H9 (cell line): Measurements from ENCODE around the gene SPATA3. TPM values are rescaled to one million over a fixed set of nuclear protein-coding genes. Genes with fewer than 3 reads are reported as not detected.

Source experiments
- DNase-seq: peaks from one replicate; pipeline ENCODE4 v3.0.0-alpha.2; 2017
- H2AFZ ChIP-seq: one replicate; pipeline ENCODE4 v1.6.1; 2013; ENCODE audit warnings: mild to moderate bottlenecking, low read length, control low read depth, moderate library complexity
- H2AK5ac ChIP-seq: 2 replicates; pipeline ENCODE4 v1.6.1; 2013; ENCODE audit warnings: low read length, control low read depth, mixed read lengths; ENCODE audit not compliant: insufficient read length
- H2BK120ac ChIP-seq: one replicate; pipeline ENCODE4 v1.6.1; 2013; ENCODE audit warnings: low read depth, mild to moderate bottlenecking, low read length, control low read depth, inconsistent platforms; ENCODE audit not compliant: poor library complexity, severe bottlenecking
- H2BK12ac ChIP-seq: 2 replicates; pipeline ENCODE4 v1.6.1; 2013; ENCODE audit warnings: low read length, control low read depth, mixed read lengths, low read depth; ENCODE audit not compliant: insufficient read length
- H2BK15ac ChIP-seq: 2 replicates; pipeline ENCODE4 v1.6.1; 2013; ENCODE audit warnings: low read depth, low read length, control low read depth
- H2BK20ac ChIP-seq: one replicate; pipeline ENCODE4 v1.6.1; 2013; ENCODE audit warnings: low read depth, mild to moderate bottlenecking, low read length, control low read depth, inconsistent platforms; ENCODE audit not compliant: poor library complexity, severe bottlenecking
- H2BK5ac ChIP-seq: 2 replicates; pipeline ENCODE4 v1.6.1; 2013; ENCODE audit warnings: low read length, control low read depth, mixed read lengths; ENCODE audit not compliant: insufficient read length
- H3K14ac ChIP-seq: 2 replicates; pipeline ENCODE4 v1.6.1; 2013; ENCODE audit warnings: low read length, control low read depth; ENCODE audit not compliant: insufficient read depth
- H3K18ac ChIP-seq: 2 replicates; pipeline ENCODE4 v1.6.1; 2013; ENCODE audit warnings: low read depth, mild to moderate bottlenecking, mixed read lengths, low read length, control low read depth; ENCODE audit not compliant: insufficient read length
- H3K23ac ChIP-seq: 2 replicates; pipeline ENCODE4 v1.6.1; 2013; ENCODE audit warnings: low read length, control low read depth, mixed read lengths, low read depth; ENCODE audit not compliant: insufficient read length
- H3K23me2 ChIP-seq: 2 replicates; pipeline ENCODE4 v1.6.1; 2013; ENCODE audit warnings: low read depth, mild to moderate bottlenecking, mixed read lengths, low read length, control low read depth; ENCODE audit not compliant: insufficient read length, poor library complexity, severe bottlenecking
- H3K27ac ChIP-seq: 2 replicates; pipeline ENCODE4 v1.5.1; 2013; ENCODE audit warnings: low read length, control low read depth, mixed read lengths, low read depth; ENCODE audit not compliant: insufficient read length
- H3K27me3 ChIP-seq: 2 replicates; pipeline ENCODE4 v1.6.1; 2013; ENCODE audit warnings: low read length, control low read depth, inconsistent platforms; ENCODE audit not compliant: insufficient read depth
- H3K4ac ChIP-seq: 2 replicates; pipeline ENCODE4 v1.6.1; 2013; ENCODE audit warnings: low read depth, mild to moderate bottlenecking, control low read depth, inconsistent platforms, low read length, moderate library complexity
- H3K4me1 ChIP-seq: 2 replicates; pipeline ENCODE4 v1.6.1; 2013; ENCODE audit warnings: low read length, control low read depth, inconsistent platforms; ENCODE audit not compliant: insufficient read depth
- H3K4me2 ChIP-seq: 2 replicates; pipeline ENCODE4 v1.6.1; 2013; ENCODE audit warnings: low read length, control low read depth, mixed read lengths; ENCODE audit not compliant: insufficient read length, insufficient read depth
- H3K56ac ChIP-seq: 2 replicates; pipeline ENCODE4 v1.6.1; 2013; ENCODE audit warnings: low read depth, mild to moderate bottlenecking, mixed read lengths, low read length, control low read depth; ENCODE audit not compliant: insufficient read length
- H3K79me1 ChIP-seq: 2 replicates; pipeline ENCODE4 v1.6.1; 2013; ENCODE audit warnings: low read depth, mild to moderate bottlenecking, moderate library complexity, low read length, control low read depth, inconsistent platforms; ENCODE audit not compliant: insufficient read depth, poor library complexity, severe bottlenecking
- H3K79me2 ChIP-seq: 2 replicates; pipeline ENCODE4 v1.6.1; 2013; ENCODE audit warnings: low read length, control low read depth, inconsistent platforms; ENCODE audit not compliant: insufficient read depth
- H3K9ac ChIP-seq: 2 replicates; pipeline ENCODE4 v1.6.1; 2013; ENCODE audit warnings: low read length, control low read depth, mixed read lengths; ENCODE audit not compliant: insufficient read length; ENCODE audit errors: extremely low read depth
- H3K9me3 ChIP-seq: one replicate; pipeline ENCODE4 v1.6.1; 2013; ENCODE audit warnings: low read depth, low read length, inconsistent platforms; ENCODE audit not compliant: control insufficient read depth
- H3T11ph ChIP-seq: one replicate; pipeline ENCODE4 v1.6.1; 2013; ENCODE audit warnings: mild to moderate bottlenecking, low read length, control low read depth, inconsistent platforms
- H4K20me1 ChIP-seq: one replicate; pipeline ENCODE4 v1.6.1; 2013; ENCODE audit not compliant: control insufficient read depth, insufficient read length, insufficient read depth
- H4K5ac ChIP-seq: 2 replicates; pipeline ENCODE4 v1.6.1; 2013; ENCODE audit warnings: low read depth, mild to moderate bottlenecking, mixed read lengths, low read length, control low read depth; ENCODE audit not compliant: insufficient read length
- H4K8ac ChIP-seq: replicated peaks from 2 replicates; pipeline ENCODE4 v1.6.1; 2013; ENCODE audit warnings: low read length, control low read depth, mixed read lengths, low read depth; ENCODE audit not compliant: insufficient read length
- H4K91ac ChIP-seq: 2 replicates; pipeline ENCODE4 v1.6.1; 2013; ENCODE audit warnings: low read depth, mild to moderate bottlenecking, moderate library complexity, mixed read lengths, low read length, control low read depth; ENCODE audit not compliant: insufficient read length
- H3K27ac Mint-ChIP-seq, 3 experiments: 2 replicates in 2 of 3; 3 replicates in 1 of 3; pipeline ENCODE4 v1.8.0; 2020 to 2021; ENCODE audit warnings: mixed read lengths in 3 of 3, mild to moderate bottlenecking in 1 of 3, moderate library complexity in 1 of 3
- H3K27me3 Mint-ChIP-seq: 2 replicates; pipeline ENCODE4 v1.8.0; 2021; ENCODE audit warnings: low read depth, mild to moderate bottlenecking, moderate library complexity, mixed read lengths
- H3K36me3 Mint-ChIP-seq, 3 experiments: 2 replicates in 2 of 3; 3 replicates in 1 of 3; pipeline ENCODE4 v1.8.0; 2020 to 2021; ENCODE audit warnings: low read depth in 3 of 3, mixed read lengths in 3 of 3; ENCODE audit not compliant: insufficient read depth in 1 of 3
- H3K4me1 Mint-ChIP-seq, 2 experiments: 2 replicates each; pipeline ENCODE4 v1.8.0; 2020; ENCODE audit warnings: mixed read lengths in 2 of 2
- H3K4me3 Mint-ChIP-seq, 2 experiments: 2 replicates in 1 of 2; 3 replicates in 1 of 2; pipeline ENCODE4 v1.8.0; 2020 to 2021; ENCODE audit warnings: mild to moderate bottlenecking in 2 of 2, mixed read lengths in 2 of 2, moderate library complexity in 1 of 2
- H3K9me3 Mint-ChIP-seq, 2 experiments: 2 replicates in 1 of 2; 3 replicates in 1 of 2; pipeline ENCODE4 v1.8.0; 2020; ENCODE audit warnings: mild to moderate bottlenecking in 2 of 2, mixed read lengths in 2 of 2, moderate library complexity in 1 of 2
- WGBS: extraction: QIAGEN DNeasy Blood & Tissue Kit; methylation state at CpG from one replicate; pipeline ENCODE4 v1.1.7; 2013; ENCODE audit warnings: missing lambda C conversion rate, low lambda C conversion rate, mixed read lengths; ENCODE audit not compliant: insufficient read length; ENCODE audit errors: extremely low coverage; 5-methylcytosine and 5-hydroxymethylcytosine counted together
- total RNA-seq: library from RNA; stranded (reverse); gene quantifications from 2 replicates; pipeline ENCODE4 v1.2.1, GENCODE V29; 2021
- TF ChIP-seq, protein P1 (sequence below): fragments of 200-600 bp; sonication (generic); conservative IDR thresholded peaks from 3 replicates; pipeline ENCODE4 v1.8.0; 2021; ENCODE audit warnings: antibody characterized with exemption, mild to moderate bottlenecking

The SPATA3 gene
- total RNA-seq, 1 experiment from 2014 or later, result not detected

- Mint-ChIP-seq H3K27me3 (peaks cover 47% of the 10 kb centered on the region), H3K9me3 (no peaks in the 10 kb centered on the region), H3K36me3 (peaks cover 0 to 4% (median 0%) of the 10 kb centered on the region in 3 experiments; a peak in 1 of 7 replicates), H3K27ac (no peak overlapping the region), H3K4me1 (peaks cover 20 to 27% of the 10 kb centered on the region in 2 experiments), H3K4me3 (no peak overlapping the region)
- H3K4ac ChIP-seq, result no peak overlapping the region
- no peak overlapping the region for H3K27ac ChIP-seq
- no peak overlapping the region for H3T11ph ChIP-seq
- H3K79me1 ChIP-seq, result no peaks in the 10 kb centered on the region
- no peak overlapping the region for H2AK5ac ChIP-seq
- H4K20me1 ChIP-seq, result no peaks in the 10 kb centered on the region
- no CpG with 5 or more reads among the region's 3 CpGs for WGBS
- no peak overlapping the region for H2BK15ac ChIP-seq
- H2BK12ac ChIP-seq, result no peak overlapping the region
- H2BK5ac ChIP-seq, result no peak overlapping the region
- no peak overlapping the region for H2AFZ ChIP-seq
- no peak overlapping the region for H2BK120ac ChIP-seq
- no peak overlapping the region for H3K9ac ChIP-seq
- H3K23ac ChIP-seq, result no peak overlapping the region
- no peak for DNase-seq
- H3K4me1 ChIP-seq, result no peaks in the 10 kb centered on the region
- H3K4me2 ChIP-seq, result no peak overlapping the region
- H3K18ac ChIP-seq, result no peak overlapping the region
- TF ChIP-seq, protein P1, sequence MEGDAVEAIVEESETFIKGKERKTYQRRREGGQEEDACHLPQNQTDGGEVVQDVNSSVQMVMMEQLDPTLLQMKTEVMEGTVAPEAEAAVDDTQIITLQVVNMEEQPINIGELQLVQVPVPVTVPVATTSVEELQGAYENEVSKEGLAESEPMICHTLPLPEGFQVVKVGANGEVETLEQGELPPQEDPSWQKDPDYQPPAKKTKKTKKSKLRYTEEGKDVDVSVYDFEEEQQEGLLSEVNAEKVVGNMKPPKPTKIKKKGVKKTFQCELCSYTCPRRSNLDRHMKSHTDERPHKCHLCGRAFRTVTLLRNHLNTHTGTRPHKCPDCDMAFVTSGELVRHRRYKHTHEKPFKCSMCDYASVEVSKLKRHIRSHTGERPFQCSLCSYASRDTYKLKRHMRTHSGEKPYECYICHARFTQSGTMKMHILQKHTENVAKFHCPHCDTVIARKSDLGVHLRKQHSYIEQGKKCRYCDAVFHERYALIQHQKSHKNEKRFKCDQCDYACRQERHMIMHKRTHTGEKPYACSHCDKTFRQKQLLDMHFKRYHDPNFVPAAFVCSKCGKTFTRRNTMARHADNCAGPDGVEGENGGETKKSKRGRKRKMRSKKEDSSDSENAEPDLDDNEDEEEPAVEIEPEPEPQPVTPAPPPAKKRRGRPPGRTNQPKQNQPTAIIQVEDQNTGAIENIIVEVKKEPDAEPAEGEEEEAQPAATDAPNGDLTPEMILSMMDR, result no peak
- H3K9me3 ChIP-seq, result no peaks in the 10 kb centered on the region
- H3K27me3 ChIP-seq, result no peaks in the 10 kb centered on the region; the same call in 1 of the 2 replicates
- no peak overlapping the region for H2BK20ac ChIP-seq
- no peak overlapping the region for H4K8ac ChIP-seq
- H4K5ac ChIP-seq, result no peak overlapping the region
- H3K56ac ChIP-seq, result no peak overlapping the region
- no peak overlapping the region for H3K14ac ChIP-seq
- no peaks in the 10 kb centered on the region for H3K79me2 ChIP-seq
- no peaks in the 10 kb centered on the region for H3K23me2 ChIP-seq
- no peak overlapping the region for H4K91ac ChIP-seq
Observed at GRCh38 chr2:231012463-231012862, 16.5 kb downstream of the SPATA3 start.
